Neutrophil (primary cell): ENCODE results near the gene BBOX1.

Experiments
- H3K27ac ChIP-seq: fragments of 200-600 bp; sonication (generic); 2 replicates; pipeline ENCODE4 v1.5.1; 2016; ENCODE audit warnings: mild to moderate bottlenecking, moderate library complexity
- H3K27me3 ChIP-seq: fragments of 200-600 bp; sonication (generic); 2 replicates; pipeline ENCODE4 v1.6.0; 2016; ENCODE audit warnings: mild to moderate bottlenecking
- H3K36me3 ChIP-seq: fragments of 200-600 bp; sonication (generic); 2 replicates; pipeline ENCODE4 v1.5.1; 2017
- H3K4me1 ChIP-seq, 2 experiments: fragments of 200-600 bp in 1 of 2; sonication (generic) in 1 of 2; 1 replicate in 1 of 2; 2 replicates in 1 of 2; pipeline versions ENCODE4 v1.5.1 to v1.6.1; 2013 to 2016; ENCODE audit warnings: low read depth in 1 of 2, low read length in 1 of 2, mild to moderate bottlenecking in 1 of 2, moderate library complexity in 1 of 2; ENCODE audit not compliant: control insufficient read depth in 1 of 2, insufficient read depth in 1 of 2
- H3K4me3 ChIP-seq, 2 experiments: fragments of 200-600 bp in 1 of 2; sonication (generic) in 1 of 2; 1 replicate in 1 of 2; 2 replicates in 1 of 2; pipeline ENCODE4 v1.5.1; 2013 to 2016; ENCODE audit warnings: low read depth in 1 of 2, low read length in 1 of 2, mild to moderate bottlenecking in 1 of 2, moderate library complexity in 1 of 2
- H3K9me3 ChIP-seq: fragments of 200-600 bp; sonication (generic); 2 replicates; pipeline ENCODE4 v1.5.1; 2016
- TF ChIP-seq, protein P1 (sequence below): fragments of 200-600 bp; sonication (generic); IDR thresholded peaks from 2 replicates; pipeline ENCODE4 v1.5.1; 2016; ENCODE audit warnings: antibody characterized with exemption

Gene BBOX1

DNA sequence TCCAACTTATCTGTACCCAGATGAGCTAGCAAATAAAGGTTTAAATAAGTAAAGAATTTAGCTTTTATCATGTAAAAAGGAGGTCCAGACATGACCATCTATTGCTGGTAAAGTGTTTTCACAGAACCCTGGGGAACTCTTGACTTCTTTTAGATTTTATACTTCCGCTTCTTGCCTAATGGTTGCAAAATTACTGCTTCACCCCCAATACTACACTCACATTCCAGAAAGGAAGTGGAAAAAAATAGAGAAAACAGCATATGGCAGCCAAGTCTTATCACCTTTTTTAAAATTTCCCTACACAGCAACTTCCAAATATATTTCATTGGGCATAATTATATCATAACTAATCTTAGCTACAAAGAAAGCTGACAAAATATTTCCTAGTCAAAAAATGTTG lies 12.1 kb downstream of the BBOX1 start:
- no peaks in the 10 kb centered on the region for H3K9me3 ChIP-seq
- H3K27me3 ChIP-seq, result no peaks in the 10 kb centered on the region
- H3K36me3 ChIP-seq, result no peaks in the 10 kb centered on the region
- TF ChIP-seq, protein P1, sequence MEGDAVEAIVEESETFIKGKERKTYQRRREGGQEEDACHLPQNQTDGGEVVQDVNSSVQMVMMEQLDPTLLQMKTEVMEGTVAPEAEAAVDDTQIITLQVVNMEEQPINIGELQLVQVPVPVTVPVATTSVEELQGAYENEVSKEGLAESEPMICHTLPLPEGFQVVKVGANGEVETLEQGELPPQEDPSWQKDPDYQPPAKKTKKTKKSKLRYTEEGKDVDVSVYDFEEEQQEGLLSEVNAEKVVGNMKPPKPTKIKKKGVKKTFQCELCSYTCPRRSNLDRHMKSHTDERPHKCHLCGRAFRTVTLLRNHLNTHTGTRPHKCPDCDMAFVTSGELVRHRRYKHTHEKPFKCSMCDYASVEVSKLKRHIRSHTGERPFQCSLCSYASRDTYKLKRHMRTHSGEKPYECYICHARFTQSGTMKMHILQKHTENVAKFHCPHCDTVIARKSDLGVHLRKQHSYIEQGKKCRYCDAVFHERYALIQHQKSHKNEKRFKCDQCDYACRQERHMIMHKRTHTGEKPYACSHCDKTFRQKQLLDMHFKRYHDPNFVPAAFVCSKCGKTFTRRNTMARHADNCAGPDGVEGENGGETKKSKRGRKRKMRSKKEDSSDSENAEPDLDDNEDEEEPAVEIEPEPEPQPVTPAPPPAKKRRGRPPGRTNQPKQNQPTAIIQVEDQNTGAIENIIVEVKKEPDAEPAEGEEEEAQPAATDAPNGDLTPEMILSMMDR, result no peak
- H3K27ac ChIP-seq, result no peak overlapping the region
- no peaks in the 10 kb centered on the region for H3K4me1 ChIP-seq
- no peak overlapping the region for H3K4me3 ChIP-seq

DNA sequence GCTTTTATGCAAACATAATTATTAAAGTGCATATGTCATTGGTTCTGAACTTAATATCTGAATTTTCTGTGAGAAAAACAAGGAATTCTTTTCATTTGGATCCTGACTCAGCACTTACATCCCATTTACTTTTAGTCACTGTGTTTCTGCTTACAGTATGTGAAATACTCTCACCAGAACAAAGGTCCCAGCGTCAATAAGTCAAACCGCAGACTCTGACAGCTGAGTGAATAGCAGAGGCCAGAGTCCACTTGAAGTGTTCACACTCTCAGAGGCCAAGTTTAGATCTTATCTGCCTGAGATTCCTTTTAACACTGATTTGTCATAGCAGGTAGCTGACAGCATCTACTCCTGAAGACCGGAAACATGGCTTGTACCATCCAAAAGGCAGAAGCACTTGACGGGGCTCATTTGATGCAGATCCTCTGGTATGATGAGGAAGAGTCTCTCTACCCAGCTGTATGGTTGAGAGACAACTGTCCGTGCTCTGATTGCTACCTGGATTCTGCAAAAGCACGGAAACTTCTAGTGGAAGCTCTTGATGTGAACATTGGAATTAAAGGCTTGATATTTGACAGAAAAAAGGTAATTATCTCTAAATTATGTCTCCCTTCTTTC lies 14.6 kb downstream of the BBOX1 start:
- no peaks in the 10 kb centered on the region for H3K9me3 ChIP-seq
- TF ChIP-seq, protein P1, result no peak
- no peaks in the 10 kb centered on the region for H3K4me1 ChIP-seq
- H3K27me3 ChIP-seq, result no peaks in the 10 kb centered on the region
- H3K36me3 ChIP-seq, result no peaks in the 10 kb centered on the region
- H3K4me3 ChIP-seq, result no peak overlapping the region
- no peak overlapping the region for H3K27ac ChIP-seq

DNA sequence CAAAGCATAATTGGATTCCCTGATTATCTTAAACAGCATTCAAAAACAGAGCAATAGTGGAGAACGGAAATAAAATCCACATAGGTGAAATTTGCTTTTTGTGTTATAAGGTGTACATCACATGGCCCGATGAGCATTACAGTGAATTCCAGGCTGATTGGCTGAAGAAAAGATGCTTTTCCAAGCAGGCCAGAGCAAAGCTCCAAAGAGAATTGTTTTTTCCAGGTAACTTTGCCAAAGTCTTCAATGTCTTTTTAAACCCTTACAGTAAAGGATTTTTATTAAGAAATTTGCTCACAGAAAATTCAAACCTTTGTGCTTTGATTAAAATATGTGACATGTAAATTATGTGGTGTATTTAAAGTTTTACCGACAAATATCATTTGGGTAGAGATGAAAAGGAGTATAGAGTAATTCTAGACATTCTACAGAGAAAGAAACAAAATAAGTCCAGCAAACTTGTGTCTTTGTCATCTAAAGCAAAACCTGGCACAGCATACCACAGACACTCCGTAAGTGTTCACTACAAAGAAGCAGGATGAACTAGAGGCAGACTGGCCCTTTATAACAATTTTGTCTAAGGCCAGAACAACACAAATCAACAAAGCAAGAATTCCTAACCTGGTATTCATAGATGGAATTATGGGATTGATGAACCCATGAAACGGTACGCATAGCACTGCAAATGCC lies 16.6 kb downstream of the BBOX1 start:
- Histone ChIP-seq H3K27ac (no peak overlapping the region), H3K4me3 (no peak overlapping the region), H3K36me3 (no peaks in the 10 kb centered on the region), H3K9me3 (no peaks in the 10 kb centered on the region), H3K4me1 (no peaks in the 10 kb centered on the region), H3K27me3 (no peaks in the 10 kb centered on the region)
- TF ChIP-seq, protein P1, result no peak

DNA sequence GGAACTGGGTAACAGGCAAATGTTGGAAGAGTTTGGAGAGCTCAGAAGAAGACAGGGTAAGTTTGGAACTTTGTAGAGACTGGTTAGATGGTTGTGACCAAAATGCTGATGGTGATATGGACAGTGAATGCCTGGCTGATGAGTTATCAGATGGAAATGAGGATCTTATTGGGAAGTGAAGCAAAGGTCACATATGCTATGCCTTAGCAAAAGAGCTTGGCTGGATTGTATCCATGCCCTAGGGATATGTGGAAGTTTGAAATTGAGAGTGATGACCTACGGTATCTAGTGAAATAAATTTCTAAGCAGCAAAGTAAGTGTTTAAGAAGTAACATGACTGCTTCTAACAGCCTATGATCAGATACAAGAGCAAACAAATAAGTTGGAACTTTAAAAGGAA lies 17.8 kb downstream of the BBOX1 start:
- Histone ChIP-seq H3K36me3 (no peaks in the 10 kb centered on the region), H3K27ac (no peak overlapping the region), H3K9me3 (no peaks in the 10 kb centered on the region), H3K4me1 (no peaks in the 10 kb centered on the region), H3K4me3 (no peak overlapping the region), H3K27me3 (no peaks in the 10 kb centered on the region)
- TF ChIP-seq, protein P1, result no peak

DNA sequence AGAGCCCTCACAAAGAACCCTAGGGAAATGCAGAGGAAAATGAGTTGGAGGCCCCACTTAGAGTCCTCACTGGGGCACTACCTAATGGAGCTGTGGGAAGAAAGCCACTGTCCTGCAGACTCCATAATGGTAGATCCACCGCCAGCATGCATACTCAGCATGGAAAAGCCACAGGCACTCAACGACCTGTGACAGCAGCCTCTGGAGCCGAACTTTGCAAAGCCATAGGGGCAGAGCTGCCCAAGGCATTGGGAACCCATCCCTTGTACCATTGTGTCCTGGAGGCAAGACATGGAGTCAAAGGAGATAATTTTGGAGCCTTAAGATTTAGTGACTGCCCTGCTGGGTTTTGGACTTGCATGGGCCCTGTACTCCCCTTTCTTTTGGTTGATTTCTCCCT lies 18.8 kb downstream of the BBOX1 start:
- Histone ChIP-seq H3K4me1 (no peaks in the 10 kb centered on the region), H3K9me3 (no peaks in the 10 kb centered on the region), H3K27ac (no peak overlapping the region), H3K27me3 (no peaks in the 10 kb centered on the region), H3K36me3 (no peaks in the 10 kb centered on the region), H3K4me3 (no peak overlapping the region)
- TF ChIP-seq, protein P1, result no peak
